IMR-90 (cell line): ENCODE data around the gene MICAL2.

ENCODE experiments used
- CTCF ChIP-seq: conservative IDR thresholded peaks from 2 replicates; pipeline ENCODE4 v1.5.1; 2012; ENCODE audit warnings: mild to moderate bottlenecking, low read depth, low read length, improper control_type of control experiment
- FOS ChIP-seq: fragments of 150-350 bp; IDR thresholded peaks from 2 replicates; pipeline ENCODE4 v1.6.1; 2016; ENCODE audit warnings: low read depth, low read length
- POLR2A ChIP-seq: IDR thresholded peaks from 2 replicates; pipeline ENCODE4 v1.6.1; 2012; ENCODE audit warnings: mild to moderate bottlenecking, low read depth, low read length
- RAD21 ChIP-seq: IDR thresholded peaks from 2 replicates; pipeline ENCODE4 v1.6.1; 2012; ENCODE audit warnings: low read length, improper control_type of control experiment
- RCOR1 ChIP-seq: IDR thresholded peaks from 2 replicates; pipeline ENCODE4 v1.6.1; 2012; ENCODE audit warnings: mild to moderate bottlenecking, low read length, improper control_type of control experiment; ENCODE audit not compliant: insufficient replicate concordance

GRCh38 chr11:12219757-12220156 is 109.4 kb downstream of the MICAL2 start:
- TF ChIP-seq FOS, result no peak
- TF ChIP-seq RAD21, result no peak
- no peak for TF ChIP-seq CTCF
- TF ChIP-seq POLR2A, result no peak
- TF ChIP-seq RCOR1, result no peak
